ENCODE data around the gene CPAMD8.

CPAMD8 gene

DNA sequence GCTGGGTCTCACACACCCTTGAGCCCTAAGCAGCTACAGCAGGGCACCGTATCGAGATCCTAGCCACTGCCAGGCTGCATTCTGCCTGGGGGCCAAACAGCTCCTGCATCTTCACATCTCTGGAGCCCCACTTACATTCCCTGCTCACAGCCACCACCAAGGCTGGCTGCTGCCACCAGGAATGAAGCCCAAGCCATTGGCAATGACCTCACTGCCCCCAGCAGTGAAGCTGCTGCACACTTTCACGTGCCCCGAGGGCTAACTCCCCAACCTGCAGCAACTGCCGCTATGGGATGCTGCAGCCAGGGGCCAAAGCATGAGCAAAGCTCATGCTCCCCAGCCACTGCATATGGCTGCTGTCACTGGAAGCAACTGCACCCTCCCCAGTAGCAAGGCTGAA is 95.9 kb downstream of the CPAMD8 start:
- TF ChIP-seq, protein P1, sequence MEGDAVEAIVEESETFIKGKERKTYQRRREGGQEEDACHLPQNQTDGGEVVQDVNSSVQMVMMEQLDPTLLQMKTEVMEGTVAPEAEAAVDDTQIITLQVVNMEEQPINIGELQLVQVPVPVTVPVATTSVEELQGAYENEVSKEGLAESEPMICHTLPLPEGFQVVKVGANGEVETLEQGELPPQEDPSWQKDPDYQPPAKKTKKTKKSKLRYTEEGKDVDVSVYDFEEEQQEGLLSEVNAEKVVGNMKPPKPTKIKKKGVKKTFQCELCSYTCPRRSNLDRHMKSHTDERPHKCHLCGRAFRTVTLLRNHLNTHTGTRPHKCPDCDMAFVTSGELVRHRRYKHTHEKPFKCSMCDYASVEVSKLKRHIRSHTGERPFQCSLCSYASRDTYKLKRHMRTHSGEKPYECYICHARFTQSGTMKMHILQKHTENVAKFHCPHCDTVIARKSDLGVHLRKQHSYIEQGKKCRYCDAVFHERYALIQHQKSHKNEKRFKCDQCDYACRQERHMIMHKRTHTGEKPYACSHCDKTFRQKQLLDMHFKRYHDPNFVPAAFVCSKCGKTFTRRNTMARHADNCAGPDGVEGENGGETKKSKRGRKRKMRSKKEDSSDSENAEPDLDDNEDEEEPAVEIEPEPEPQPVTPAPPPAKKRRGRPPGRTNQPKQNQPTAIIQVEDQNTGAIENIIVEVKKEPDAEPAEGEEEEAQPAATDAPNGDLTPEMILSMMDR (IDR thresholded peaks at IDR 0.05; ENCODE audit: insufficient read depth, low read depth, low read length, missing control alignments) = no peak
- no peak overlapping the region for H3K4me3 ChIP-seq (ENCODE audit: low read depth, low read length)
- no peak for DNase-seq (ENCODE audit: low read depth)

DNA sequence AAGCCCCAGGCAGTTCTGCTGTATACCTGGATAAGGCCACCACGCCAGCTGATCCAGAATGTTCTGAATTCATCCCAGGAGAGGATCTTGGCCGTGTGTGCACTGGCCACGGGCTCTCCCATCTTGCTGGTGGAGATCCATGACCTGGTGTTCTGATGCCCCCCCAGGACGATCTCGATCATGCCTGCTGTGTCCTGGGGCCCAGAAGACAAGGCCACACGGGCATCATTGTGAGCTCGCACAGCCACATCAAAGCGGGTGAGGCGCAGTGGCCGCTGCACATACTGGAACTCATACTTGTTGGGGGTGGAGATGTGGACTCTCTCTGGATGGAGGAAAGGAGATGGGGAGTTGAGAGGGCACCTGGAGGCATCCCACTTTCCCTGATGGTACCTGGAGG is 97.7 kb downstream of the CPAMD8 start:
- no peak overlapping the region for H3K4me3 ChIP-seq (ENCODE audit: low read depth, low read length)
- DNase-seq (ENCODE audit: low read depth) = no peak
- TF ChIP-seq, protein P1 (IDR thresholded peaks at IDR 0.05; ENCODE audit: insufficient read depth, low read depth, low read length, missing control alignments) = no peak

DNA sequence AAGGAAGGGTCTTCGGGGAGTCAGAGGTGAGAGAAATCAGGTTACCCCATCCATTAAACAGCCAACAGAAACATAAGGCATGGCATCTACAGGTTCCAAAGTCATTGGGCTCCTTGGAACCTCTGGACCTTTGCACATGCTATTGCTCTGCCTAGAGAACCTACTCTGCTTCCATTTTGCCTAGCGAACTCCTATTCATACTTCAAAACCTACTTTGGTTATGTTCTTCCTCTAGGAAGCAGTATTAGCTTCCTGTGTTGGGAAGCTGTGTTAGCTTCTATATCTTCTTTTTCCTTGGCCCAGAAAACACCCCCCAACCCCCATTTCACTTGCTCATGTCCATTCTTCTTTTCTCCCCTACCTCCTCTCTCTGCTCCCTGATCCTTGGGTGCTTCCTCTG is 98.3 kb downstream of the CPAMD8 start:
- no peak overlapping the region for H3K4me3 ChIP-seq (ENCODE audit: low read depth, low read length)
- no peak for DNase-seq (ENCODE audit: low read depth)
- TF ChIP-seq, protein P1 (IDR thresholded peaks at IDR 0.05; ENCODE audit: insufficient read depth, low read depth, low read length, missing control alignments) = no peak

DNA sequence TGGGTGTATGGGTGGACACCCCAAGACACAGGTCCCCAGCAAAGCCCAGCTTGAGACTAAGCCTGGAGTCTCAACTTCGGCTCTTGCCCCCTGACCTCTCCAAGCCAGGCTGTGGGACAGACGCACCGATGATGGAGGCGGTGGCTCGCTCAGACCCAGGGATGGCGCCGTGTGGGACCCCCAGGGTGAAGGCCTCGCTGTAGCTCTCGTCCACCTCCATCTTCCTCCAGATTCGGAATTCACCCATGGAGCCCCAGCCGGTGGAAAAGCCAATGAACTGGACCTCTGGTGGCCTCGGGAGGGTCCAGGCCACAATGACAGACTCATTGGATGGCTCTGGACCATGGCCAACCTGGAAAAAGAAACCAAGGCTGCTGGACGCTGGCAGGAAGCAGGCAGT is 98.7 kb downstream of the CPAMD8 start:
- TF ChIP-seq, protein P1 (IDR thresholded peaks at IDR 0.05; ENCODE audit: insufficient read depth, low read depth, low read length, missing control alignments) = no peak
- DNase-seq (ENCODE audit: low read depth) = no peak
- H3K4me3 ChIP-seq (ENCODE audit: low read depth, low read length) = no peak overlapping the region

DNA sequence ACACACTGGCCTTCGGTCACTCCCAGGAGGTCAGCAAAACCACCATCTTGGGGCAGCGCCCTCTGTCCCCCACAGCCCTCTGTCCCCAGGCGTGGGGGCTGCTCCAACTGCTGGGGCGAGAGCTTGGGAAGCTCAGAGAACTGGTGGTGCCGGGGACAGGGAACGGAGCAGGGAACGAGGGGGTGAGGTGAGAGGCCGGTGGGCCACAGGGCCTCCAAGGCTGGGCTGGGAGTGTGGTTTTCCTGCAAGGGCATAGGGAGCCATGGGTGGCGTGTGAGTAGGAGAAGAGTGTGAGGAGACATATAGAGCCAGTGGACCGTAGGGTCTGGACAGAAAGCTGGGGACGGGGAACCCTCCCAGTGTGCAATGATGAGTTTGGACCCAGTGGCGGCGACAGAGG is 103.7 kb downstream of the CPAMD8 start:
- no peak overlapping the region for H3K4me3 ChIP-seq (ENCODE audit: low read depth, low read length)
- TF ChIP-seq, protein P1 (IDR thresholded peaks at IDR 0.05; ENCODE audit: insufficient read depth, low read depth, low read length, missing control alignments) = no peak
- no peak for DNase-seq (ENCODE audit: low read depth)

DNA sequence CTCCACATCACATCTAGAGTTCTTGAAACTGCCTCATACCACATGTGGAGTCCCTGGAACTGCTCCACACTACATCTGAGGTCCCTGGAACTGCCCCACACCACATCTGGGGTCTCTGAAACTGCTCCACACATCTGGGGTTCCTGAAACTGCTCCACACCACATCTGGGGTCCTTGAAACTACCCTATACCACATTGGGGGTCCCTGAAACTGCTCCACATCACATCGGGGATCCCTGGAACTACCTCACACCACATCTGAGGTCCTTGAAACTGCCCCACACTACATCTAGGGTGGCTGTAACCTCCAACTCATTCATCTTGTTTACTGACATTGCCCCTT is 104.0 kb downstream of the CPAMD8 start:
- no peak for DNase-seq (ENCODE audit: low read depth)
- H3K4me3 ChIP-seq (ENCODE audit: low read depth, low read length) = no peak overlapping the region

More for the DNA sequence above, 104.0 kb downstream of the CPAMD8 start:
- TF ChIP-seq, protein P1 (IDR thresholded peaks at IDR 0.05; ENCODE audit: insufficient read depth, low read depth, low read length, missing control alignments) = no peak

Data from GM12865 (cell line).